Kidney (tissue), 14 donors: ENCODE results near the gene DKKL1. TPM values are rescaled to one million over a fixed set of nuclear protein-coding genes. Genes with fewer than 3 reads are reported as not detected.

Source experiments
- DNase-seq, 5 donors: peaks; one replicate each; pipeline ENCODE4 v3.0.0-alpha.2; 2013 to 2020
- FAIRE-seq: peaks from 2 replicates; lab custom pipeline; 2012; peaks lifted over from hg19 to GRCh38; lab: Jason Lieb, UNC
- H3K27ac ChIP-seq, 2 donors: one replicate each; pipeline ENCODE4 v1.7.0; 2013; ENCODE audit warnings: low read depth in 2 of 2, low read length in 2 of 2, inconsistent platforms in 1 of 2
- H3K27me3 ChIP-seq: one replicate; pipeline ENCODE4 v1.7.1; 2013; ENCODE audit warnings: low read length, inconsistent platforms; ENCODE audit not compliant: control insufficient read depth, insufficient read depth
- H3K36me3 ChIP-seq, 3 donors: one replicate each; pipeline versions ENCODE4 v1.7.0 to v1.7.1; 2013; ENCODE audit warnings: low read length in 3 of 3, control low read depth in 1 of 3, inconsistent platforms in 1 of 3; ENCODE audit not compliant: insufficient read depth in 3 of 3, control insufficient read depth in 2 of 3
- H3K4me1 ChIP-seq, 3 donors: one replicate each; pipeline versions ENCODE4 v1.7.0 to v1.7.1; 2013; ENCODE audit warnings: low read length in 3 of 3, inconsistent platforms in 1 of 3, low read depth in 1 of 3; ENCODE audit not compliant: control insufficient read depth in 2 of 3, insufficient read depth in 2 of 3
- H3K4me3 ChIP-seq, 3 donors: one replicate each; pipeline versions ENCODE4 v1.7.0 to v1.8.1; 2013; ENCODE audit warnings: low read length in 3 of 3, control low read depth in 1 of 3, inconsistent platforms in 1 of 3
- H3K9ac ChIP-seq, 3 donors: one replicate each; pipeline versions ENCODE4 v1.7.0 to v1.7.1; 2013; ENCODE audit warnings: low read length in 3 of 3, control low read depth in 1 of 3, inconsistent platforms in 1 of 3
- H3K9me3 ChIP-seq, 3 donors: one replicate each; pipeline versions ENCODE4 v1.7.0 to v1.7.1; 2013; ENCODE audit warnings: low read length in 3 of 3, control low read depth in 1 of 3, inconsistent platforms in 1 of 3; ENCODE audit not compliant: control insufficient read depth in 2 of 3, insufficient read depth in 1 of 3
- intact Hi-C: fragments of 100-400 bp; cut with DNase I; formaldehyde crosslinking; loops from one replicate; pipeline ENCODE4 v1.11.1; 2022
- polyA plus RNA-seq: library from polyadenylated mRNA; stranded (reverse); fragments of 350-450 nt; fragmentation: Illumina TruSeq; extraction: RNeasy Lipid Tissue Mini Kit (QIAGEN cat#74804); gene quantifications from one replicate; pipeline ENCODE4 v1.2.3, GENCODE V29; 2014; ENCODE audit warnings: low read depth, low replicate concordance; ENCODE audit not compliant: insufficient read depth
- total RNA-seq: library from RNA; stranded (reverse); fragmentation: NEBNext Ultra II Directional; extraction: Animal tissue kit (Norgen Biotek cat#: 25700); gene quantifications from one replicate; pipeline ENCODE4 v1.2.1, GENCODE V29; 2021
- TF ChIP-seq, protein P1 (sequence below): IDR thresholded peaks from 3 replicates; pipeline ENCODE4 v1.5.1; 2012; ENCODE audit warnings: mild to moderate bottlenecking, moderate library complexity, borderline replicate concordance; ENCODE audit not compliant: insufficient read depth; ENCODE audit errors: extremely low read depth
- donor health status: control.
- donor health status: control.
- donor health status: control.
- donor health status: control.
- donor health status: control.
- donor health status: DM: yes; HTN: yes; CAD: no.
- donor health status: Normal renal cell carcinoma (clear cell type).

Gene DKKL1
- total and polyA plus RNA-seq, 2 donors from 2014 or later: 0.57 to 0.95 TPM

DNA sequence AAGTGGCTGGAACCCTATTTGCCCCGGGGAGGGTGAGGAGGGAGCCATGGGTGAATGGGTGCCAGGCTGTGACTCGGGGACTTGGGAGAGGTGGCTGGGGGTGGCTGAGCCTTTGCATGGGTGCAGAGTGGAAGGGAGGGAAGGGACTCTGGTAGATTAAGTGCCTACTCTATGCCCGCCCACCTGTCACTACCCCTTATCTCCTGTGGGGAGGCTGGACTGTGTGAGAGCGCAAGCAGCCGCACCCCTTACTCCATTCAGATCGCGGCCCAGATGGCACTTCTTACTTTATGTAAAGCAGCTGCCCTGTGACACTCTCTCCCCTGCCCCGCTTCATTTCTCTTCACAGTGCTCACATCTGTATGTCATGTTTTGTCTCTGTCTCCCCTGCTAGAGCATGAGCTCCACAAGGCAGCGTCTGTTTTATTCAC lies 27.3 kb downstream of the DKKL1 start:
- FAIRE-seq (no peak), DNase-seq (no peak)
- TF ChIP-seq, protein P1, sequence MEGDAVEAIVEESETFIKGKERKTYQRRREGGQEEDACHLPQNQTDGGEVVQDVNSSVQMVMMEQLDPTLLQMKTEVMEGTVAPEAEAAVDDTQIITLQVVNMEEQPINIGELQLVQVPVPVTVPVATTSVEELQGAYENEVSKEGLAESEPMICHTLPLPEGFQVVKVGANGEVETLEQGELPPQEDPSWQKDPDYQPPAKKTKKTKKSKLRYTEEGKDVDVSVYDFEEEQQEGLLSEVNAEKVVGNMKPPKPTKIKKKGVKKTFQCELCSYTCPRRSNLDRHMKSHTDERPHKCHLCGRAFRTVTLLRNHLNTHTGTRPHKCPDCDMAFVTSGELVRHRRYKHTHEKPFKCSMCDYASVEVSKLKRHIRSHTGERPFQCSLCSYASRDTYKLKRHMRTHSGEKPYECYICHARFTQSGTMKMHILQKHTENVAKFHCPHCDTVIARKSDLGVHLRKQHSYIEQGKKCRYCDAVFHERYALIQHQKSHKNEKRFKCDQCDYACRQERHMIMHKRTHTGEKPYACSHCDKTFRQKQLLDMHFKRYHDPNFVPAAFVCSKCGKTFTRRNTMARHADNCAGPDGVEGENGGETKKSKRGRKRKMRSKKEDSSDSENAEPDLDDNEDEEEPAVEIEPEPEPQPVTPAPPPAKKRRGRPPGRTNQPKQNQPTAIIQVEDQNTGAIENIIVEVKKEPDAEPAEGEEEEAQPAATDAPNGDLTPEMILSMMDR: no peak
- H3K4me3 ChIP-seq: no peak overlapping the region
- no peak overlapping the region for H3K9ac ChIP-seq
- no peaks in the 10 kb centered on the region for H3K27me3 ChIP-seq
- H3K27ac ChIP-seq: no peak overlapping the region
- no peaks in the 10 kb centered on the region for H3K36me3 ChIP-seq
- no peaks in the 10 kb centered on the region for H3K9me3 ChIP-seq
- intact Hi-C loops: loop anchor here (10.0 kb wide), 1 partner anchor 54 kb away; the partner anchor contains the start of gene SLC17A7
- no peaks in the 10 kb centered on the region for H3K4me1 ChIP-seq

DNA sequence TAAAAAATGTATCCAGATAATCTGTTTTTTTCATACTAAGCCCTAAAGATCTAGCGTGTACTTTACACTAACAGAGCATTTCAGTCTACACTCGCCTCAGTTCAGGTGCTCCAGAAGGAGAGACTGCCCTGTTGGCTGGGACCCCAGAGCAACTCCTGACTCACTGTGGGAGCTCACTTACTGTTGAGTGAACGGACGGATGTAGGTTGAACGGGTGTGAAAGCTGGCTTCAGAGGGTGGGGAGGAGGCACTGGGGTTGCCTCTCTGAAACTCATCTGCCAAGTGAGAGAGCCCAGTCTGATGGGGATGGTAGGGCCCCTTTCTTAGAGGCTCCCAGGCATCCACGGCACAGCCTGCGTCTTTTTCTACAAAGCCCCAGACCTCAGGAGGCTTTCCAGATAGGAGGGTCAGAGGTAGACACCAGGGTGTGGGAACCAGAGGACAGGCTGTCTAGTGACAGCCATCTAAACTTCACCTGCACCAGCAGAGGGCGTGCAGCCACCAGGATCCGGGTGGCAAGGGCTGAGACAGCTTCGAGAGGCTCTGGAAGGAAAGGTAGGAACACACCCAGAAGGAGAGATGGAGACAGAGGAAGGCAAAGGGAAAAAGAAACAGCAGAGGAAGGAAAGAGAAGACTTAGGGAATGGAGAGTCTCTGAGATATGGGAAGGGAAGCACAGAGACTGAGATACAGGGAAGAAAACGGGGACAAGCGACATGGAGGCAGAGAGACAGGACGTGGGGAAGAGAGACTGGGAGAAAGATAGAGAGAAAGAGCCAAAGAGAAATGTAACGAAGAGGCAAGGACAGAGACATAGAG lies 28.1 kb downstream of the DKKL1 start:
- intact Hi-C loops: loop anchor here (10.0 kb wide), 1 partner anchor 53 kb away; the partner anchor contains the start of gene SLC17A7

DNA sequence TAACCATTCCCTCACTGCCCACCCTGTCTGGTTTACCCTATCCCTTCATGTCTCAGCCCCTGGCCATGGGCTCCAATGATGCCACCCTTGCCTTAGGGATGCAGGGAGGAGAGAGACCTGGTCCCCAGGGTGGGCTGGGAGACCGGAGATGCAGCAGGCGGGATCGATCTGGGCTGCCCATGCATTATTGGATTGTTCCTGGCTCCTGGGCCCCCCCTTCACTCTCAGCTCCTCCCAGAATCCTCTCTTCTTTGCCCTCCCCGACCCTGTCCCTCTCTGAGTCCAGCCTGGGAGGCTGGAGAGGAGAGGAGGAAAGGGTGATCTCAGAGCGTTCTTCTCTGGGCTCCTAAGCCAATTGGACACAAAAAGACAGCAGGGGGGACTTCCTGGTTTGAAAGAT lies 30.2 kb downstream of the DKKL1 start:
- no peaks in the 10 kb centered on the region for H3K27me3 ChIP-seq
- DNase-seq (no peak), FAIRE-seq (no peak)
- TF ChIP-seq, protein P1: no peak
- no peaks in the 10 kb centered on the region for H3K36me3 ChIP-seq
- no peaks in the 10 kb centered on the region for H3K9me3 ChIP-seq
- intact Hi-C loops: loop anchor here (10.0 kb wide), 1 partner anchor 51 kb away; the partner anchor contains the start of gene SLC17A7
- H3K27ac ChIP-seq: no peak overlapping the region
- H3K9ac ChIP-seq: no peak overlapping the region
- H3K4me3 ChIP-seq: no peak overlapping the region
- H3K4me1 ChIP-seq: no peaks in the 10 kb centered on the region

More for the DNA sequence above, 28.1 kb downstream of the DKKL1 start:
- TF ChIP-seq, protein P1: peak; percentile 80
- H3K9ac ChIP-seq: no peak overlapping the region
- H3K36me3 ChIP-seq: no peaks in the 10 kb centered on the region
- no peak overlapping the region for H3K4me3 ChIP-seq
- no peak for FAIRE-seq
- peak; percentile 84 to 93 (median 89) for DNase-seq
- no peaks in the 10 kb centered on the region for H3K9me3 ChIP-seq
- H3K27ac ChIP-seq: no peak overlapping the region
- H3K4me1 ChIP-seq: no peaks in the 10 kb centered on the region
- H3K27me3 ChIP-seq: no peaks in the 10 kb centered on the region
